ENCODE data around the gene HGD. TPM values are rescaled to one million over a fixed set of nuclear protein-coding genes. Genes with fewer than 3 reads are reported as not detected.
A peak's percentile ranks its signal among the peaks of the same experiment; 100 is the strongest.

The HGD gene
- total and polyA plus RNA-seq, 2 of the 13 experiments (the other 11 are each of a cell fraction or from before 2014, with no cell fraction given): 265 to 398 TPM

DNA sequence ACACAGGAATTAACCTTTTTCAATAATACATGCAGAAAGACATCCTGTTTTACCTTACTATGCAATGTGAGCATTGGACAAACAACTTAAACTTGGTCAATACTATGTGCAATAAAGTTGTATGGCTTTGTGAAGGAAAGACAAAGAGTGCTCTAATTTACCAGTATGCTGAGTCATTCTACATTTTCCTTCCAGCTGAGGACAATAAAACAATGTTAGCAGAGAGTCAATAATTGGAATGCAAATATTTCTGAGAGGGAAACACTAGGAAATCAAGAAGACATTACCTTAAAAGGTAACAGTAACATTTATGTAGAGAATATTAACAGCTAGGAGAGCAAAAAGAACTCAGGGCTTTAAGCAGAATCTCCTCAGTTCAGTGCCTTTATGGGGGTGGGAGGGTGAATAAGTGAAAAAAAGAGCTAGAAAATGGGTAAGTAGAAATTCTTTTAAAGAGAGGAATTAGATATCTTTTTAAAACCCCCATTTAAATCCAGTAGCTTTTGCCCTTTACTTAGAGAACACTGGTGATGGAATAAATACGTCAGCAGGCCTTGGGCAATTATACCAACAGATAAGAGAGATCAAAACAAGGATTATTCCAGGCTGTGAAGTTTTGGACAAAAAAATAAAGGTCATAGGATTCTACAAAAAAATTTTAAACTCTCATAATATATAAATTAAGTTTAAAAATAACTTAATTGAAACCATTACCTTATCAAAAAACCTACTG is 11.6 kb upstream of the HGD start:
- 86% methylated on average over 1 of the region's 1 CpG for WGBS (ENCODE audit: low lambda C conversion rate)
- Histone ChIP-seq H3K4me2 (ENCODE audit: low read depth, low read length) (peak overlapping the region; percentile 34), H4K20me1 (ENCODE audit: insufficient read depth, low read length) (no peaks in the 10 kb centered on the region), H3K9me3 (ENCODE audit: low read length) (no peaks in the 10 kb centered on the region), H3K27me3 (ENCODE audit: control insufficient read depth in 1 of 2, insufficient read depth in 2 of 2, low read length in 2 of 2) (no peaks in the 10 kb centered on the region), H3K4me1 (ENCODE audit: insufficient read depth, low read length) (peaks cover 47% of the 10 kb centered on the region), H3K9ac (ENCODE audit: insufficient read depth, low read depth, low read length) (no peak overlapping the region; the same call in 1 of the 2 replicates), H3K27ac (ENCODE audit: extremely low read length, insufficient read depth, low read length) (peak overlapping the region; percentile 67), H3K36me3 (replicated peaks in 1 of 2; ENCODE audit: control insufficient read depth in 1 of 2, insufficient read depth in 2 of 2, low read length in 2 of 2) (peaks cover 0 to 14% of the 10 kb centered on the region in 2 experiments; a peak in 1 of 5 replicates), H3K79me2 (ENCODE audit: insufficient read depth, low read length) (no peaks in the 10 kb centered on the region), H3K4me3 (replicated peaks in 1 of 3; ENCODE audit: insufficient read depth in 1 of 3, low read depth in 2 of 3, low read length in 3 of 3) (no peak overlapping the region), H2AFZ (ENCODE audit: low read length) (no peak overlapping the region)
- peak; percentile 86 for ATAC-seq
- intact Hi-C loops (cut with micrococcal nuclease; ENCODE audit: unreplicated experiment) (loop anchor here (1.0 to 2.0 kb wide), 2 partner anchors 11 to 15 kb away; partner anchors contain the start of gene HGD), in situ Hi-C loops (cut with HindIII; ENCODE audit: extremely low pct_ligation_motif_present, low pct_unique_long_range_greater_than_20kb) (no loop called here)
- ChIA-PET POLR2A (interaction anchor here (1.0 to 5.7 kb wide), 2 partner anchors 11 to 15 kb away, joined by 10 to 33 read pairs; partner anchors contain the start of gene HGD), CTCF (ENCODE audit: low intra/inter-chr PET ratio, low total read pairs) (no interaction called here)
- peak; percentile 56 for FAIRE-seq
- peak; percentile 86 for DNase-seq (ENCODE audit: low spot score)
- BruUV-seq (replicated peaks): no TSS peak
- TF ChIP-seq ZNF10 (CRISPR knock-in tag; IDR thresholded peaks at IDR 0.05; ENCODE audit: borderline replicate concordance, low read depth) (no peak), TAF15 (IDR thresholded peaks at IDR 0.05; ENCODE audit: low read depth, low read length, poor library complexity, severe bottlenecking) (no peak), ZNF83 (CRISPR knock-in tag; IDR thresholded peaks at IDR 0.05; ENCODE audit: borderline replicate concordance) (no peak), ZNF430 (CRISPR knock-in tag; IDR thresholded peaks at IDR 0.05) (no peak), HINFP (CRISPR knock-in tag; IDR thresholded peaks at IDR 0.05; ENCODE audit: low read depth) (no peak), DZIP1 (CRISPR knock-in tag; IDR thresholded peaks at IDR 0.05) (no peak), ATM (IDR thresholded peaks at IDR 0.05; ENCODE audit: borderline replicate concordance) (no peak)
- TF ChIP-seq, protein P1, sequence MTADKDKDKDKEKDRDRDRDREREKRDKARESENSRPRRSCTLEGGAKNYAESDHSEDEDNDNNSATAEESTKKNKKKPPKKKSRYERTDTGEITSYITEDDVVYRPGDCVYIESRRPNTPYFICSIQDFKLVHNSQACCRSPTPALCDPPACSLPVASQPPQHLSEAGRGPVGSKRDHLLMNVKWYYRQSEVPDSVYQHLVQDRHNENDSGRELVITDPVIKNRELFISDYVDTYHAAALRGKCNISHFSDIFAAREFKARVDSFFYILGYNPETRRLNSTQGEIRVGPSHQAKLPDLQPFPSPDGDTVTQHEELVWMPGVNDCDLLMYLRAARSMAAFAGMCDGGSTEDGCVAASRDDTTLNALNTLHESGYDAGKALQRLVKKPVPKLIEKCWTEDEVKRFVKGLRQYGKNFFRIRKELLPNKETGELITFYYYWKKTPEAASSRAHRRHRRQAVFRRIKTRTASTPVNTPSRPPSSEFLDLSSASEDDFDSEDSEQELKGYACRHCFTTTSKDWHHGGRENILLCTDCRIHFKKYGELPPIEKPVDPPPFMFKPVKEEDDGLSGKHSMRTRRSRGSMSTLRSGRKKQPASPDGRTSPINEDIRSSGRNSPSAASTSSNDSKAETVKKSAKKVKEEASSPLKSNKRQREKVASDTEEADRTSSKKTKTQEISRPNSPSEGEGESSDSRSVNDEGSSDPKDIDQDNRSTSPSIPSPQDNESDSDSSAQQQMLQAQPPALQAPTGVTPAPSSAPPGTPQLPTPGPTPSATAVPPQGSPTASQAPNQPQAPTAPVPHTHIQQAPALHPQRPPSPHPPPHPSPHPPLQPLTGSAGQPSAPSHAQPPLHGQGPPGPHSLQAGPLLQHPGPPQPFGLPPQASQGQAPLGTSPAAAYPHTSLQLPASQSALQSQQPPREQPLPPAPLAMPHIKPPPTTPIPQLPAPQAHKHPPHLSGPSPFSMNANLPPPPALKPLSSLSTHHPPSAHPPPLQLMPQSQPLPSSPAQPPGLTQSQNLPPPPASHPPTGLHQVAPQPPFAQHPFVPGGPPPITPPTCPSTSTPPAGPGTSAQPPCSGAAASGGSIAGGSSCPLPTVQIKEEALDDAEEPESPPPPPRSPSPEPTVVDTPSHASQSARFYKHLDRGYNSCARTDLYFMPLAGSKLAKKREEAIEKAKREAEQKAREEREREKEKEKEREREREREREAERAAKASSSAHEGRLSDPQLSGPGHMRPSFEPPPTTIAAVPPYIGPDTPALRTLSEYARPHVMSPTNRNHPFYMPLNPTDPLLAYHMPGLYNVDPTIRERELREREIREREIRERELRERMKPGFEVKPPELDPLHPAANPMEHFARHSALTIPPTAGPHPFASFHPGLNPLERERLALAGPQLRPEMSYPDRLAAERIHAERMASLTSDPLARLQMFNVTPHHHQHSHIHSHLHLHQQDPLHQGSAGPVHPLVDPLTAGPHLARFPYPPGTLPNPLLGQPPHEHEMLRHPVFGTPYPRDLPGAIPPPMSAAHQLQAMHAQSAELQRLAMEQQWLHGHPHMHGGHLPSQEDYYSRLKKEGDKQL (CRISPR knock-in tag; IDR thresholded peaks at IDR 0.05; ENCODE audit: low read depth): no peak
- TF ChIP-seq, protein P2, sequence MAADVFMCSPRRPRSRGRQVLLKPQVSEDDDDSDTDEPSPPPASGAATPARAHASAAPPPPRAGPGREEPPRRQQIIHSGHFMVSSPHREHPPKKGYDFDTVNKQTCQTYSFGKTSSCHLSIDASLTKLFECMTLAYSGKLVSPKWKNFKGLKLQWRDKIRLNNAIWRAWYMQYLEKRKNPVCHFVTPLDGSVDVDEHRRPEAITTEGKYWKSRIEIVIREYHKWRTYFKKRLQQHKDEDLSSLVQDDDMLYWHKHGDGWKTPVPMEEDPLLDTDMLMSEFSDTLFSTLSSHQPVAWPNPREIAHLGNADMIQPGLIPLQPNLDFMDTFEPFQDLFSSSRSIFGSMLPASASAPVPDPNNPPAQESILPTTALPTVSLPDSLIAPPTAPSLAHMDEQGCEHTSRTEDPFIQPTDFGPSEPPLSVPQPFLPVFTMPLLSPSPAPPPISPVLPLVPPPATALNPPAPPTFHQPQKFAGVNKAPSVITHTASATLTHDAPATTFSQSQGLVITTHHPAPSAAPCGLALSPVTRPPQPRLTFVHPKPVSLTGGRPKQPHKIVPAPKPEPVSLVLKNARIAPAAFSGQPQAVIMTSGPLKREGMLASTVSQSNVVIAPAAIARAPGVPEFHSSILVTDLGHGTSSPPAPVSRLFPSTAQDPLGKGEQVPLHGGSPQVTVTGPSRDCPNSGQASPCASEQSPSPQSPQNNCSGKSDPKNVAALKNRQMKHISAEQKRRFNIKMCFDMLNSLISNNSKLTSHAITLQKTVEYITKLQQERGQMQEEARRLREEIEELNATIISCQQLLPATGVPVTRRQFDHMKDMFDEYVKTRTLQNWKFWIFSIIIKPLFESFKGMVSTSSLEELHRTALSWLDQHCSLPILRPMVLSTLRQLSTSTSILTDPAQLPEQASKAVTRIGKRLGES (CRISPR knock-in tag; IDR thresholded peaks at IDR 0.05; ENCODE audit: borderline replicate concordance): no peak

Data from HepG2 (cell line).